ENCODE results near the gene ARAF.
A peak's percentile ranks its signal among the peaks of the same experiment; 100 is the strongest.
"Not testable (repeated sequence)": the region's sequence is repeated elsewhere in the genome, so short reads cannot be mapped to it uniquely, and the experiment has no call there.

The ARAF gene

GRCh38 chrX:47560934-47561658, at the start of gene ARAF:
ARAF (plus strand) TSS chrX:47561205; CDS start chrX:47562968, 1,763 bp downstream.
- peak; percentile 98 for DNase-seq (ENCODE audit: low spot score)

- not testable (repeated sequence) for DNase-seq (ENCODE audit: low spot score)
Measured at GRCh38 chrX:47512383-47512782, 48.6 kb upstream of the ARAF start.

GRCh38 chrX:47513034-47513965, 47.7 kb upstream of the ARAF start:
- not testable (repeated sequence) for DNase-seq (ENCODE audit: low spot score)

GRCh38 chrX:47514533-47515235, 46.3 kb upstream of the ARAF start:
- no peak for DNase-seq (ENCODE audit: low spot score)

- no peak for DNase-seq (ENCODE audit: low spot score)
Measured at GRCh38 chrX:47515941-47516665, 44.9 kb upstream of the ARAF start.

- DNase-seq (ENCODE audit: low spot score): no peak
Measured at GRCh38 chrX:47518144-47518543, 42.9 kb upstream of the ARAF start.

GRCh38 chrX:47523297-47523696, 37.7 kb upstream of the ARAF start:
- DNase-seq (ENCODE audit: low spot score): peak; percentile 83

GRCh38 chrX:47523713-47524166, 37.3 kb upstream of the ARAF start:
- no peak for DNase-seq (ENCODE audit: low spot score)

- no peak for DNase-seq (ENCODE audit: low spot score)
Measured at GRCh38 chrX:47529548-47529947, 31.5 kb upstream of the ARAF start.

- no peak for DNase-seq (ENCODE audit: low spot score)
Measured at GRCh38 chrX:47530049-47530448, 31.0 kb upstream of the ARAF start.

- no peak for DNase-seq (ENCODE audit: low spot score)
Measured at GRCh38 chrX:47539860-47540259, 21.1 kb upstream of the ARAF start.

- DNase-seq (ENCODE audit: low spot score): peak; percentile 92
Measured at GRCh38 chrX:47540754-47541538, 20.1 kb upstream of the ARAF start.

GRCh38 chrX:47543496-47543895, 17.5 kb upstream of the ARAF start:
- DNase-seq (ENCODE audit: low spot score): no peak

GRCh38 chrX:47556045-47556623, 4.9 kb upstream of the ARAF start:
- DNase-seq (ENCODE audit: low spot score): peak; percentile 96

GRCh38 chrX:47558436-47558835, 2.6 kb upstream of the ARAF start:
- no peak for DNase-seq (ENCODE audit: low spot score)

- DNase-seq (ENCODE audit: low spot score): no peak
Measured at GRCh38 chrX:47560179-47560933, 649 bp upstream of the ARAF start.

GRCh38 chrX:47561659-47562151, 700 bp downstream of the ARAF start:
- DNase-seq (ENCODE audit: low spot score): no peak

GRCh38 chrX:47562615-47563243, 1.7 kb downstream of the ARAF start:
- no peak for DNase-seq (ENCODE audit: low spot score)

- DNase-seq (ENCODE audit: low spot score): no peak
Measured at GRCh38 chrX:47563801-47564315, 2.9 kb downstream of the ARAF start.

Measured in Ammon's horn (tissue), 1 donor.